Stomach (tissue), 4 donors: ENCODE data around the gene ACO2.

ENCODE experiments used
- EP300 ChIP-seq: sonication (generic); formaldehyde crosslinking; IDR thresholded peaks from one replicate; pipeline ENCODE4 v1.6.1; 2017; ENCODE audit warnings: antibody characterized with exemption
- POLR2A ChIP-seq, 4 donors: fragments of 450-650 bp; IDR thresholded peaks; one replicate each; pipeline ENCODE4 v1.6.1; 2016; ENCODE audit warnings: antibody characterized with exemption in 4 of 4, control low read depth in 2 of 4, mild to moderate bottlenecking in 1 of 4, moderate library complexity in 1 of 4
- POLR2AphosphoS5 ChIP-seq, 3 donors: sonication (generic); formaldehyde crosslinking; IDR thresholded peaks; one replicate each; pipeline ENCODE4 v1.6.1; 2016; ENCODE audit warnings: antibody characterized with exemption in 3 of 3
- TF ChIP-seq, protein P1 (sequence below), 7 experiments: fragments of 450-650 bp in 4 of 7; fragments of 200-600 bp in 3 of 7; sonication (generic) in 3 of 7; IDR thresholded peaks; one replicate each; pipeline ENCODE4 v1.5.1; 2016 to 2019; ENCODE audit warnings: antibody characterized with exemption in 7 of 7, control low read depth in 2 of 7, mild to moderate bottlenecking in 1 of 7

DNA sequence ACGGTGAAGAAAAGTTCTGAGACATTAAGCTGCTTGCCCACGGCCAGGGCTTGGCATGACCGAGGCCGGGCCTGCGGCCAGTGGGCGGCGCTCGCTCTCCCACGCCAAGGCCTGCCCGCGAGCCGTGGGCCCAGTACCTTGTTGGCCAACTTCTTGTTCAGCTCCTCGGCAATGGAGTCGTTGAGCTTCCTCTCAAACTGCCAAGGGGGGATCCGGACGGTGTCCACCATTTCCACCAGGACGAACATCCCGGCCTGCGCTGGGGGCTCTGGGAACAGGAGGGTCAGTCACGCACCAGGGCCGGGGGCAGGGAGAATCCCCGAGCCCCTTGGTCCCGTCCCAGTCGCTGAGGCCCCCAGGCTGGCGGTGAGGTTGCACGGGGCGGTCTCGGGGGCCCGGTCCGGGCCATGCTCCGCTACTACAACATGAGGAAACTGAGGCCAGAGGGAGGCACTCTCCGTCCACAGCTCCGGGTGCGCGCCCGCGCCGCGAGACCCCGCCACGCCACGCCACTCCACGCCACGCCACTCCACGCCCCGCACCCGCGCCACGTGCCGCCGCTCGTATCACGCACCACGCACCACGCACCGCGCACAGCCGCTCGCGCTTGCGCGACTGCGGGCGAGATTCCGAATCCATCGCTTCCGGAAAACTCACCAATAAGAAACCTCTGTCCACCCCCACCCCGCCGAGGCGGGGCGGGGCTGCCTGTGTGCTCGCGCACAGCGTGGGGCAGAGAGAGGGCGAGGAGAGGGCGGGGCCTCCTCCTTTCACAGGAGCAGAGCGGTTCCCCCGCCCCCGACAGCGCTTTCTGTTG is 75.1 kb downstream of the ACO2 start, which contains the start of gene POLR3H:
- TF ChIP-seq, protein P1, sequence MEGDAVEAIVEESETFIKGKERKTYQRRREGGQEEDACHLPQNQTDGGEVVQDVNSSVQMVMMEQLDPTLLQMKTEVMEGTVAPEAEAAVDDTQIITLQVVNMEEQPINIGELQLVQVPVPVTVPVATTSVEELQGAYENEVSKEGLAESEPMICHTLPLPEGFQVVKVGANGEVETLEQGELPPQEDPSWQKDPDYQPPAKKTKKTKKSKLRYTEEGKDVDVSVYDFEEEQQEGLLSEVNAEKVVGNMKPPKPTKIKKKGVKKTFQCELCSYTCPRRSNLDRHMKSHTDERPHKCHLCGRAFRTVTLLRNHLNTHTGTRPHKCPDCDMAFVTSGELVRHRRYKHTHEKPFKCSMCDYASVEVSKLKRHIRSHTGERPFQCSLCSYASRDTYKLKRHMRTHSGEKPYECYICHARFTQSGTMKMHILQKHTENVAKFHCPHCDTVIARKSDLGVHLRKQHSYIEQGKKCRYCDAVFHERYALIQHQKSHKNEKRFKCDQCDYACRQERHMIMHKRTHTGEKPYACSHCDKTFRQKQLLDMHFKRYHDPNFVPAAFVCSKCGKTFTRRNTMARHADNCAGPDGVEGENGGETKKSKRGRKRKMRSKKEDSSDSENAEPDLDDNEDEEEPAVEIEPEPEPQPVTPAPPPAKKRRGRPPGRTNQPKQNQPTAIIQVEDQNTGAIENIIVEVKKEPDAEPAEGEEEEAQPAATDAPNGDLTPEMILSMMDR (IDR thresholded peaks at IDR 0.05): peak in 5 of 7 experiments; percentile 33 to 65 (median 45)
- TF ChIP-seq EP300: no peak
- TF ChIP-seq POLR2A (IDR thresholded peaks at IDR 0.05): no peak
- peak; percentile 46 to 83 (median 52) for TF ChIP-seq POLR2AphosphoS5 (IDR thresholded peaks at IDR 0.05)
